ENCODE measurements around the gene PRDM16.

DNA sequence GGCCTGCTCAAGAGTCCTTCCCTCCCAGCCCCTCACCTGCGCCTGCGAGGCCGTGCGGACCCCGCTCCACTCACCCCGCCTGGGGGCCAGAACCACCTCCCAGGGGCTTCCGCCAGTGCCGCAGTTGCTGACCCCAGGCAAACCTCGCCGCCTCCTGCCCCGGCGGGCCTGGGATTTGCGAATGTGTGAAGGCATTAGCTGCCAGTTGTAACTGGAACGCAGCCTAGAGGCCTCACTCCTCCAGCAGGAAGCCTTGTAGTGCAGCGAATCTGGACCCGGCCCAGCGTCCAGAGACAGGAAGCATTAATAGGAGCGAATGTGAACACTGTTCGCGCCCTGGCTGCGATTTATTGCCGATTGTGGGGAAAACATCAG lies 244.6 kb downstream of the PRDM16 start:
- TF ChIP-seq, protein P1, sequence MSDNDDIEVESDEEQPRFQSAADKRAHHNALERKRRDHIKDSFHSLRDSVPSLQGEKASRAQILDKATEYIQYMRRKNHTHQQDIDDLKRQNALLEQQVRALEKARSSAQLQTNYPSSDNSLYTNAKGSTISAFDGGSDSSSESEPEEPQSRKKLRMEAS (IDR thresholded peaks at IDR 0.05) = no peak
- TF ChIP-seq, protein P2, sequence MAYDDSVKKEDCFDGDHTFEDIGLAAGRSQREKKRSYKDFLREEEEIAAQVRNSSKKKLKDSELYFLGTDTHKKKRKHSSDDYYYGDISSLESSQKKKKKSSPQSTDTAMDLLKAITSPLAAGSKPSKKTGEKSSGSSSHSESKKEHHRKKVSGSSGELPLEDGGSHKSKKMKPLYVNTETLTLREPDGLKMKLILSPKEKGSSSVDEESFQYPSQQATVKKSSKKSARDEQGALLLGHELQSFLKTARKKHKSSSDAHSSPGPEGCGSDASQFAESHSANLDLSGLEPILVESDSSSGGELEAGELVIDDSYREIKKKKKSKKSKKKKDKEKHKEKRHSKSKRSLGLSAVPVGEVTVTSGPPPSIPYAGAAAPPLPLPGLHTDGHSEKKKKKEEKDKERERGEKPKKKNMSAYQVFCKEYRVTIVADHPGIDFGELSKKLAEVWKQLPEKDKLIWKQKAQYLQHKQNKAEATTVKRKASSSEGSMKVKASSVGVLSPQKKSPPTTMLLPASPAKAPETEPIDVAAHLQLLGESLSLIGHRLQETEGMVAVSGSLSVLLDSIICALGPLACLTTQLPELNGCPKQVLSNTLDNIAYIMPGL (CRISPR knock-in tag; IDR thresholded peaks at IDR 0.05; ENCODE audit: borderline replicate concordance) = no peak
- TF ChIP-seq, protein P3, sequence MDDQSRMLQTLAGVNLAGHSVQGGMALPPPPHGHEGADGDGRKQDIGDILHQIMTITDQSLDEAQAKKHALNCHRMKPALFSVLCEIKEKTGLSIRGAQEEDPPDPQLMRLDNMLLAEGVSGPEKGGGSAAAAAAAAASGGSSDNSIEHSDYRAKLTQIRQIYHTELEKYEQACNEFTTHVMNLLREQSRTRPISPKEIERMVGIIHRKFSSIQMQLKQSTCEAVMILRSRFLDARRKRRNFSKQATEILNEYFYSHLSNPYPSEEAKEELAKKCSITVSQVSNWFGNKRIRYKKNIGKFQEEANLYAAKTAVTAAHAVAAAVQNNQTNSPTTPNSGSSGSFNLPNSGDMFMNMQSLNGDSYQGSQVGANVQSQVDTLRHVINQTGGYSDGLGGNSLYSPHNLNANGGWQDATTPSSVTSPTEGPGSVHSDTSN (IDR thresholded peaks at IDR 0.05) = no peak
- TF ChIP-seq SMC3 (IDR thresholded peaks at IDR 0.05) (no peak), BHLHE40 (IDR thresholded peaks at IDR 0.05; ENCODE audit: low read depth, low read length) (no peak), ZC3H11A (IDR thresholded peaks at IDR 0.05) (no peak), EP300 (IDR thresholded peaks at IDR 0.05) (no peak), POLR2A (IDR thresholded peaks at IDR 0.05; ENCODE audit: low read length) (no peak)
- TF ChIP-seq, protein P4, sequence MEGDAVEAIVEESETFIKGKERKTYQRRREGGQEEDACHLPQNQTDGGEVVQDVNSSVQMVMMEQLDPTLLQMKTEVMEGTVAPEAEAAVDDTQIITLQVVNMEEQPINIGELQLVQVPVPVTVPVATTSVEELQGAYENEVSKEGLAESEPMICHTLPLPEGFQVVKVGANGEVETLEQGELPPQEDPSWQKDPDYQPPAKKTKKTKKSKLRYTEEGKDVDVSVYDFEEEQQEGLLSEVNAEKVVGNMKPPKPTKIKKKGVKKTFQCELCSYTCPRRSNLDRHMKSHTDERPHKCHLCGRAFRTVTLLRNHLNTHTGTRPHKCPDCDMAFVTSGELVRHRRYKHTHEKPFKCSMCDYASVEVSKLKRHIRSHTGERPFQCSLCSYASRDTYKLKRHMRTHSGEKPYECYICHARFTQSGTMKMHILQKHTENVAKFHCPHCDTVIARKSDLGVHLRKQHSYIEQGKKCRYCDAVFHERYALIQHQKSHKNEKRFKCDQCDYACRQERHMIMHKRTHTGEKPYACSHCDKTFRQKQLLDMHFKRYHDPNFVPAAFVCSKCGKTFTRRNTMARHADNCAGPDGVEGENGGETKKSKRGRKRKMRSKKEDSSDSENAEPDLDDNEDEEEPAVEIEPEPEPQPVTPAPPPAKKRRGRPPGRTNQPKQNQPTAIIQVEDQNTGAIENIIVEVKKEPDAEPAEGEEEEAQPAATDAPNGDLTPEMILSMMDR (IDR thresholded peaks at IDR 0.05) = no peak
- TF ChIP-seq, protein P5, sequence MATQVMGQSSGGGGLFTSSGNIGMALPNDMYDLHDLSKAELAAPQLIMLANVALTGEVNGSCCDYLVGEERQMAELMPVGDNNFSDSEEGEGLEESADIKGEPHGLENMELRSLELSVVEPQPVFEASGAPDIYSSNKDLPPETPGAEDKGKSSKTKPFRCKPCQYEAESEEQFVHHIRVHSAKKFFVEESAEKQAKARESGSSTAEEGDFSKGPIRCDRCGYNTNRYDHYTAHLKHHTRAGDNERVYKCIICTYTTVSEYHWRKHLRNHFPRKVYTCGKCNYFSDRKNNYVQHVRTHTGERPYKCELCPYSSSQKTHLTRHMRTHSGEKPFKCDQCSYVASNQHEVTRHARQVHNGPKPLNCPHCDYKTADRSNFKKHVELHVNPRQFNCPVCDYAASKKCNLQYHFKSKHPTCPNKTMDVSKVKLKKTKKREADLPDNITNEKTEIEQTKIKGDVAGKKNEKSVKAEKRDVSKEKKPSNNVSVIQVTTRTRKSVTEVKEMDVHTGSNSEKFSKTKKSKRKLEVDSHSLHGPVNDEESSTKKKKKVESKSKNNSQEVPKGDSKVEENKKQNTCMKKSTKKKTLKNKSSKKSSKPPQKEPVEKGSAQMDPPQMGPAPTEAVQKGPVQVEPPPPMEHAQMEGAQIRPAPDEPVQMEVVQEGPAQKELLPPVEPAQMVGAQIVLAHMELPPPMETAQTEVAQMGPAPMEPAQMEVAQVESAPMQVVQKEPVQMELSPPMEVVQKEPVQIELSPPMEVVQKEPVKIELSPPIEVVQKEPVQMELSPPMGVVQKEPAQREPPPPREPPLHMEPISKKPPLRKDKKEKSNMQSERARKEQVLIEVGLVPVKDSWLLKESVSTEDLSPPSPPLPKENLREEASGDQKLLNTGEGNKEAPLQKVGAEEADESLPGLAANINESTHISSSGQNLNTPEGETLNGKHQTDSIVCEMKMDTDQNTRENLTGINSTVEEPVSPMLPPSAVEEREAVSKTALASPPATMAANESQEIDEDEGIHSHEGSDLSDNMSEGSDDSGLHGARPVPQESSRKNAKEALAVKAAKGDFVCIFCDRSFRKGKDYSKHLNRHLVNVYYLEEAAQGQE (IDR thresholded peaks at IDR 0.05) = no peak

Measured in A549 (cell line).